ENCODE measurements around the gene WDR35.
"Not testable (repeated sequence)": the region's sequence is repeated elsewhere in the genome, so short reads cannot be mapped to it uniquely, and the experiment has no call there.

Gene WDR35

DNA sequence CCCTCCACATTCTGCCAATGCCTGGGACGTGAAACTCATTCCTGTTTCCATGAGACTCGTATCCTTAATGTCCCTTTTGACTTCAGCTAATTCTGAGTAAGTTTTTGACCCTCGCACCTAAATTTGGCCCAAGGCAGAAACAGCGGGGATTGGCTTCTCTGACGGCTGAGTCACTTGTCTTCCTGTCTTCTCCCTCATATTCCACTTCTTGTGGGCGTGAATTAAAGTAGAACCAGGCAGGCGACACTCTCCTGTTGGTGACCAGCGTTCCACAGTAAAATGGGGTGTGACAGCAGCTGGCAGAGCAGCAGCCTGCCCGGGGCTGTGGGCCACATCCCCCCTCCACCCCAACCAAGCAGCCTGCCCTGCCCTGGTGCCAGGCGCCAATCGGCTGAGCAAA lies 103.6 kb downstream of the WDR35 start:
- DNase-seq (ENCODE audit: low spot score) = no peak
- H3K36me3 Mint-ChIP-seq (ENCODE audit: low read depth) = no peaks in the 10 kb centered on the region
- peaks cover 4% of the 10 kb centered on the region for H3K4me1 Mint-ChIP-seq (ENCODE audit: low read depth)
- H3K4me3 Mint-ChIP-seq = no peak overlapping the region
- H3K27ac Mint-ChIP-seq = no peak overlapping the region
- H3K9me3 Mint-ChIP-seq = no peaks in the 10 kb centered on the region
- no peaks in the 10 kb centered on the region for H3K27me3 Mint-ChIP-seq (ENCODE audit: low read depth)

DNA sequence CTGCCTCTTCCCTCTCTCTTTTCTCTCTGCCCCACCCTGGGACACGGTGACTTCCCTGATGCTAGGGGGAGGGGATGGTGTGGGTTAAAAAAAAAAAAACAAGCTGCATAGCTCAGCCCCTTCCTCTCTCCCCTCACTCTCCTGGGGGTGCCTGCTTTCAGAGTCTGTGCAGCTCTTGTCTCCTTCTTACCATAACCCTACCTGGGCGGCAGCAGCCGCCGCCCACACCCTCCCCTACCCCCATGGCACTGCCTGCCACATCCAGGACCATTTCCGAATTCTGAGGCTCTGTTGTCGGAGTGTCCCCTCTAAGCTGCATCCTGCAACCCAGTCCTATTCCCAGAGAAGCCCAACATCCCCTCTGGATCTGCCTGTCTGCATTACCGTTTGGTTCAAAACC lies 104.1 kb downstream of the WDR35 start:
- no peak for DNase-seq (ENCODE audit: low spot score)
- no peak overlapping the region for H3K4me3 Mint-ChIP-seq
- peaks cover 4% of the 10 kb centered on the region for H3K4me1 Mint-ChIP-seq (ENCODE audit: low read depth)
- H3K27ac Mint-ChIP-seq = no peak overlapping the region
- H3K36me3 Mint-ChIP-seq (ENCODE audit: low read depth) = no peaks in the 10 kb centered on the region
- no peaks in the 10 kb centered on the region for H3K27me3 Mint-ChIP-seq (ENCODE audit: low read depth)
- no peaks in the 10 kb centered on the region for H3K9me3 Mint-ChIP-seq

DNA sequence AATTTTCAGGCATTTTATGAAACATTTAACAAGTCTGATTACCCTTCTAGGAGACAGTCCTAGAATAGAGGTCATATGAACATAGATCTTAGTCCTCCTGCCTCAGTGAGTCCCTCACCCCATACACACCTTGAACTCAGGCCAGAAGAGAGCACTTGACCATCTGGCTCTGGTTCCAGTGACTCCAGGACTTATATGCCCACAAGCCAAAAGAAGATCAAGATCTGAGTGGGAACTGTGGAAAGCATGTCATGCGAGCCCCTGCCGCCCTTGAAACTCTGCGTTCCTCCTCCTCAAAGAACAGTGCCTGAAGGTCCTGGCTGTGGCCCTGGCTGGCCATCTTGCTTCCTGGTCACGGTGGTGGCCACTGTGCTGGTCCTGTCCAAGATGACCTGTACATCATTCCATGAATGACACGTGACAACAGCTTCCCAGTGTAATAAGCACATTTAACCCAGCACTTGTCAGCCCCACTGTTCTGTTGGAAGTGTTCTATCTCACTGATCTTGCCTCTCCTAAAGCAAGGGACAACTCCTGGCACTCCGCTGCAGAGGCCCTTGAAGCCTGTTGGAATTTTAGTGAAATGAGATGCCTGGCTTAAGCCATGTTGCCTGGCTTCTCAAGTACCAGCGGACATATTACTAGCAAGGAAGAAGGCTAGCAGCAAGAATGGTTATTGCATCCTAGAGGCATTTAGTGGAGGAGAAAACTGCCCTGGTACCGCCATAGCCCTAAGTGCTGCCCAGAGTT lies 105.8 kb downstream of the WDR35 start:
- Mint-ChIP-seq H3K36me3 (ENCODE audit: low read depth) (no peaks in the 10 kb centered on the region), H3K27me3 (ENCODE audit: low read depth) (no peaks in the 10 kb centered on the region), H3K4me1 (ENCODE audit: low read depth) (no peaks in the 10 kb centered on the region), H3K4me3 (no peak overlapping the region), H3K27ac (no peak overlapping the region), H3K9me3 (no peaks in the 10 kb centered on the region)
- no peak for DNase-seq (ENCODE audit: low spot score)

DNA sequence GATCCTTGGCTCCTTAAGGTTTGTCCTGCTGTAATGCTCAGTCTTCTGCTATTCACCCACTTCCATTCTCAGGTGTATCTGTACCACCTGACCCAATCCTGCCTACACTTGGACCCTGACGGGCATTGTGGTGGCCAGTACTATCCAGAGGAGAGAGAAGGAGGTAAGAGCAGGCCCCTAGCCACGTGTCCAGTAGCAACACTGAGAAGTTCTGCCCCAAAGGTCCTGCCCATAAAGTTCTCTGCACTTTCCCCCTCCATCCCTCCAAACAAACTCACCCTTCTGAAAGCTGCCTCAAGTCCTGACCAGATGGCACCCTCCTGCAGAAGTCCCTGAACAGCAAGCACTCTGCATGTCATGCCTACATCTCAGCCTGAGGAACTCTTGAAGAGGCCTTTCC lies 106.4 kb downstream of the WDR35 start:
- Mint-ChIP-seq H3K27ac (no peak overlapping the region), H3K4me1 (ENCODE audit: low read depth) (no peaks in the 10 kb centered on the region), H3K36me3 (ENCODE audit: low read depth) (no peaks in the 10 kb centered on the region), H3K9me3 (no peaks in the 10 kb centered on the region), H3K4me3 (no peak overlapping the region), H3K27me3 (ENCODE audit: low read depth) (no peaks in the 10 kb centered on the region)
- DNase-seq (ENCODE audit: low spot score) = no peak

DNA sequence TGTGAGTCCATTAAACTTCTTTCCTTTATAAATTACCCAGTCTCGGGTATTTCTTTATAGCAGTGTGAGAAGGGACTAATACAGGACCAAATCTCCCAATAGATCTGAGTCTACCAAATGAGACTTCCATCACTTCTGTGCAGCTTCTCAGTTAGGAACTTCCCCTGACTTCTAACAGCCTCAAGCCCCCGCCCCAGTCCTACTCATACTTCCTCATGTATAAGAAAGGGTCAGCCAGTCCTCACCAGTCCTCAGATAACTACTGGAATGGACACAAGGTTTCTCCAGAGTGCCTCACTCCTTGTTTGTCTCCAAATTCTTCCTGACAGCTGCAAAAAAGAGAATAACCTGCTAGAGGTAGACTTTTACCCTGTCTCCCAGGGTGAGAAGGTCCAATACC lies 107.6 kb downstream of the WDR35 start:
- no peak for DNase-seq (ENCODE audit: low spot score)
- no peaks in the 10 kb centered on the region for H3K9me3 Mint-ChIP-seq
- no peak overlapping the region for H3K4me3 Mint-ChIP-seq
- H3K36me3 Mint-ChIP-seq (ENCODE audit: low read depth) = no peaks in the 10 kb centered on the region
- no peaks in the 10 kb centered on the region for H3K27me3 Mint-ChIP-seq (ENCODE audit: low read depth)
- no peaks in the 10 kb centered on the region for H3K4me1 Mint-ChIP-seq (ENCODE audit: low read depth)
- H3K27ac Mint-ChIP-seq = no peak overlapping the region

DNA sequence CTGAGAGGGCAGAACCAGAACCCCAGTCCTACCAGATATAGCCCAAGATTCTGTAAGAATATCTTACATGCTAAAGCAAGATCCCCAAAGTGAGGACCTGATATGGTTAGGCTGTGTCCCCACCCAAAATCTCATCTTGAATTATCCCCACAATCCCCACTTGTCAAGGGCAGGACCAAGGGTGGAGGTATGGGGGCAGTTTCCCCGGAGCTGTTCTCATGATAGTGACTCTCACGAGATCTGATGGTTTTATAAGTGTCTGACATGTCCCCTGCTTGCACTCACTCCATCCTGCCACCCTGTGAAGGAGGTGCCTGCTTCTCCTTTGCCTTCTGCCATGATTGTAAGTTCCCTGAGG lies 108.0 kb downstream of the WDR35 start:
- H3K27ac Mint-ChIP-seq = no peak overlapping the region
- DNase-seq (ENCODE audit: low spot score) = no peak
- H3K36me3 Mint-ChIP-seq (ENCODE audit: low read depth) = no peaks in the 10 kb centered on the region
- no peaks in the 10 kb centered on the region for H3K4me1 Mint-ChIP-seq (ENCODE audit: low read depth)
- H3K27me3 Mint-ChIP-seq (ENCODE audit: low read depth) = no peaks in the 10 kb centered on the region
- no peak overlapping the region for H3K4me3 Mint-ChIP-seq
- H3K9me3 Mint-ChIP-seq = no peaks in the 10 kb centered on the region

DNA sequence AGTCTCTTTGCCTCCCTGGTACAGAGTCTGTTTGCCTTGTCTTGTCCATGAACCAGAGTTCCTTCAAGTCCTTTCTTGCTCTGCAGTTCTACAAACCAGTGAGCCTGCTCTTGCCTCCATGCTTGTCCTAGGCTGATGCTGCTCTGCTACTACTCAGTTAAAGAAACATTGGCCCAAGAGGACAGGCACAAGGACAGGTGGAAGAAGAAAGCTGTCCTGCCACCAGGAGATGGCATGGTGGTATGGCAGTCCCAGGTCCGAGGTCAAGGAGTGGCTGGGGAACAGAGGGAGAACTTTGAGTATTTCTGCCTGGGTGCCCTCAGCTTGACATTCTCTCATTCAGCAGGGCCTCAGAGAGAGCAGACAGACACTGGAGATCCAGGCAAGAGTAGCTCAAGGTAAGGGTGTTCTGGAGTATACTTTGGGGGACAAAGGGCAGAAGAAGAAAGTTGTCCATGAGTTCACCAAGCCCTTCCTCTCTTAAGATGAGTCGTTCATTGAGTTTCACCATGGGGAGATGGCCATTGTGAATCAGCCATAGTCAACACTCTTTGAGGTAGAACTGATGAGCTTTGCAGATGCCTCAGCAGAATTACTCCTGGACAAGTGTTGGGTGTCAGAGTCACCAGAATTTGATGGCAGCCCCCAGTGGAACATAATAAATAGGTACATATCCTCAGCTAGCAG lies 108.5 kb downstream of the WDR35 start:
- H3K27ac Mint-ChIP-seq = no peak overlapping the region
- no peaks in the 10 kb centered on the region for H3K36me3 Mint-ChIP-seq (ENCODE audit: low read depth)
- no peak for DNase-seq (ENCODE audit: low spot score)
- H3K4me3 Mint-ChIP-seq = no peak overlapping the region
- no peaks in the 10 kb centered on the region for H3K9me3 Mint-ChIP-seq
- no peaks in the 10 kb centered on the region for H3K27me3 Mint-ChIP-seq (ENCODE audit: low read depth)
- H3K4me1 Mint-ChIP-seq (ENCODE audit: low read depth) = no peaks in the 10 kb centered on the region

DNA sequence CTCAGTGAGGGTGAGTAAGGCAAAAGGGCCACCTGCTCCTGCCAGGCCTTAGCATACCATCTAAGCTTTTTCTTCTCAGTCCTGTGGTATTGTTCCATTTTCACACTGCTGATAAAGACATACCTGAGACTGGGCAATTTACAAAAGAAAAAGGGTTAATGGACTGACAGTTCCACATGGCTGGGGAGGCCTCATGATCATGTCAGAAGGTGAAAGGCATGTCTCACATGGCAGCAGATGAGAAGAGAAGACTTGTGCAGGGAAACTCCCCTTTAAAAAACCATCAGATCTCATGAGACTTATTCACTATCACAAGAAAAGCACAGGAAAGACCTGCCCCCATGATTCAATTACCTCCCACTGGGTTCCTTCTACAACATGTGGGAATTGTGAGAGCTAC lies 109.7 kb downstream of the WDR35 start:
- H3K27me3 Mint-ChIP-seq (ENCODE audit: low read depth); H3K4me1 Mint-ChIP-seq (ENCODE audit: low read depth); H3K36me3 Mint-ChIP-seq (ENCODE audit: low read depth); H3K9me3 Mint-ChIP-seq; DNase-seq (ENCODE audit: low spot score); H3K27ac Mint-ChIP-seq; H3K4me3 Mint-ChIP-seq: not testable (repeated sequence)

DNA sequence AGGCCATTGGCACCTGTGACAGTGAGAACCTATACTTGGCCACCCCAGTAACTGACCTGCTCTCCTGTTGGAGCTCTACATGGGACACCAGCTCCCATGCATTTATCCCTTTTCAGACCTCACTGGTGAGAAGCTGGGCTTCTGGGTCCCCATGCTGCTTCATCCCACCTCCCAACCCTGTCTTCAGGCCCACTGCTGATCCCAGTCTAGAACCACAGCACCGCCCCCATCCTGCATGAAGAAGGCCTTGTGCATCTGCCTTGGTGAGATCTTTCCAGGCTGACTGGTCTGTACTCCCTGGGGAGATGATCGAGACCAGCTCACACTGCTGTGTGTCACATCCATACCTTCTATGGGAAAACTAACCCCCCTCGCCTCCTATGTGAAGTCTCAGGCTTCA lies 110.8 kb downstream of the WDR35 start:
- H3K4me1 Mint-ChIP-seq (ENCODE audit: low read depth) = no peaks in the 10 kb centered on the region
- no peak overlapping the region for H3K27ac Mint-ChIP-seq
- no peaks in the 10 kb centered on the region for H3K27me3 Mint-ChIP-seq (ENCODE audit: low read depth)
- H3K36me3 Mint-ChIP-seq (ENCODE audit: low read depth) = no peaks in the 10 kb centered on the region
- no peak overlapping the region for H3K4me3 Mint-ChIP-seq
- H3K9me3 Mint-ChIP-seq = no peaks in the 10 kb centered on the region
- DNase-seq (ENCODE audit: low spot score) = no peak

DNA sequence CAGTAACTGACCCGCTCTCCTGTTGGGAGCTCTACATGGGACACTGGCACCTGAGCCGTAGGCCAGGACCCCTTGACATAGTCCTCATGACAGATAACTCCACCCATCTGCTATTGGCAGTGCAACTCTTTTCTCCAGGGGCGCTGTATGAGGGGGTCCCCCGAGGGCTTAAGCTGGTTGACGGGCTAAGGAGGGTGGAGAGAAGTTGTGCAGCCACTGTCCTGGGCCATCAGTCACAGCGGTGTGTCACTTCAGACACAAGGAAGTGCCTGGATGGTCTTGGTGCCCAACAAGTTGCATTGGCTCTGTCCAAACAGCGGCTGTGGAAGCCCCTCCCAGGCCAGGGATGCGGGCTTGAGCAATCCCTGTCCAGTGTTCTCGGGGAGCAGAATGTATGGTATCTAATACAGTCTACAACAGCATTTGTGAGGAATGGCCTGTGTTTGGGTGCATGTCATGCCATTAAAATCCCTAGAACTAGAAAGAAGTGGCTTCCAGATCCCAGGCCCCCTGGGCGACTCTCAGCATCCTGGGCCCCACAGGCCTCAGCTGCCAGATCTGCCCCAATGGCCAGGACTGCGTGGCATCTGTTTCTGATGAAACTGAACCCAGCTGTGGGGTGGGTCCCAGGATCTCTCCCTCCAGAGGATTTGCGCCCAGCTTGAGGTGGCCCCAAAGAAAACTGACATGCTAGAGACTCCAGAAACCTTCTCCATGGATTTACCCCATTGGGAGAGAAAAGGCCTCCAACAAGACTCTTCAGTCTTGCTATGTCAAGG lies 111.4 kb downstream of the WDR35 start:
- Mint-ChIP-seq H3K36me3 (ENCODE audit: low read depth) (no peaks in the 10 kb centered on the region), H3K9me3 (no peaks in the 10 kb centered on the region), H3K4me1 (ENCODE audit: low read depth) (no peaks in the 10 kb centered on the region), H3K27me3 (ENCODE audit: low read depth) (no peaks in the 10 kb centered on the region), H3K27ac (no peak overlapping the region), H3K4me3 (no peak overlapping the region)
- no peak for DNase-seq (ENCODE audit: low spot score)

DNA sequence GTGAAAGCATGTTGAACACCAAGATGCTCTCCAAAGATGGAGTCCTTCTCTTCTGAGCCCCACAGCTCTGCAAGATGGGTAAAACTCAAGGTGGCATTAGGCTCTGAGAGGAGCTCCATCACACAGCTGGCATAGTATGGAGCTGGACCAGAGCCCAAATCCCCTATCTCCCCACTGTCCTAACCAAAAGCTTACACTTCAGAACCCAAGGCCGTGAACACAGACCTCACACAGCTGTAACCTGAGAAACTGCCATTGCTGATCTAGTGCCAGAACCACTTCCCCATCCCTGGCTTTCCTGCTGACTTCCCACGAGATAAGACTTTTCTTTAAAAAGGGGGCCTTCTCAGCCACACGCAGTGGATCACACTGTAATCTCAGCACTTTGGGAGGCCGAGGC lies 113.2 kb downstream of the WDR35 start:
- Mint-ChIP-seq H3K9me3 (no peaks in the 10 kb centered on the region), H3K27me3 (ENCODE audit: low read depth) (no peaks in the 10 kb centered on the region), H3K36me3 (ENCODE audit: low read depth) (peaks cover 4% of the 10 kb centered on the region), H3K27ac (no peak overlapping the region), H3K4me1 (ENCODE audit: low read depth) (no peaks in the 10 kb centered on the region), H3K4me3 (no peak overlapping the region)
- no peak for DNase-seq (ENCODE audit: low spot score)

DNA sequence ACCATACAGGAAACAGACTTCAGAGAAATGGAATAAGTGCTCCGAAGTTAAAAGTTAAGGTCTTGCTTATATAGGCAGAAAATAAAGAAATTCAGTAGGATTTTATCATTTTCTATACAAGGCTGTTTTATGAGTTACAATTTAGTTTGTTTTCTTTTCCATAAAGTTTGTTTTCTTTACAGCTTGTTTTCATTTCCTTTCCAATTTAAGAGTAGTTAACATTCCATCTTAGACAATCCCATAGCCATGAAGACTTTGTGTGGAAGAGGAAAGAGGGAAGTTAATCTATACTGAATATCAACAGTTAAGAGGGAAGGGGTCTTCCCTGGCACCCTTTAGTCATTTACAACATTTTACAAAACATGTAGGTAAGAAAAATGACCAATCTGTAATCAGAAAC lies 114.6 kb downstream of the WDR35 start:
- no peaks in the 10 kb centered on the region for H3K4me1 Mint-ChIP-seq (ENCODE audit: low read depth)
- peaks cover 6% of the 10 kb centered on the region for H3K36me3 Mint-ChIP-seq (ENCODE audit: low read depth)
- H3K27ac Mint-ChIP-seq = no peak overlapping the region
- H3K27me3 Mint-ChIP-seq (ENCODE audit: low read depth) = no peaks in the 10 kb centered on the region
- H3K4me3 Mint-ChIP-seq = no peak overlapping the region
- no peak for DNase-seq (ENCODE audit: low spot score)
- H3K9me3 Mint-ChIP-seq = no peaks in the 10 kb centered on the region

DNA sequence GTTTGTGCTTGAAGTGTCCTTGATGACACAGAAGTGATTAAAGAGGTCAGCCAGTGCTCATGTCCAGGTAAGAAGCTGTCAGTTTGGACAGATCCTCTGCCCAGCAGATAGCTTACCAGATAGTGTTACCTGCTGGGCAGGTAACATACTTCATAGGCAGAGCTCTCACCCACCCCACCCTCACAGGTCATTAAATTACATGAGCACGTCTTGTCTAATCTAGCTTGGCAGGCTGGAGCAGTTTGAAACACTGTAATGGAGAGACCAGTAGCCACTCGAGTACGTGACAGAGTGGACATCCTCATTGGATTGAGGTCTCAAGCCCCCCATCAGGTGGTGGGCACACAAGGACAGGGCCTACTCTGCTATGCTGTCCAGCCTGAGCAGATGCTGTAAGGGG lies 115.2 kb downstream of the WDR35 start:
- H3K4me3 Mint-ChIP-seq = no peak overlapping the region
- DNase-seq (ENCODE audit: low spot score) = no peak
- H3K27me3 Mint-ChIP-seq (ENCODE audit: low read depth) = no peaks in the 10 kb centered on the region
- peaks cover 7% of the 10 kb centered on the region for H3K36me3 Mint-ChIP-seq (ENCODE audit: low read depth)
- peaks cover 5% of the 10 kb centered on the region for H3K4me1 Mint-ChIP-seq (ENCODE audit: low read depth)
- no peaks in the 10 kb centered on the region for H3K9me3 Mint-ChIP-seq
- H3K27ac Mint-ChIP-seq = no peak overlapping the region

DNA sequence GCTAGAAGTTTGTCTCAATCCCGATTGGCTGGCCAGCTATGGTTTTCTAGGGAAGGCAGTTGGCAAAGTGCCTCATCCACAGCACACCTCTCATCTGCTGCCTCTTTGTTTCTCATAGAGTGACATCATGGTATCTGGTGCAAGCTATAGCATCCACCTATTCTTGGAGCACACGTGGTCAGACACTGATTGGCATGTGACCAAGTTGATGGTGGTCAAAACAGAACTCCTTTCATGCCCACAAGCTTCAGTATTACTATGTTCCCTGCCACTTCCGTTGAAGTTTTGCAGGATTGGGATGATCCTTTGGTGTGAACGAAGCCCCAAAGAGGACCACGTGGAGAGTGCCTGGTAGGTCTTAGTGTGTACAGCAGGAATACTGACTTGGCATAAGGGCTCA lies 116.9 kb downstream of the WDR35 start:
- Mint-ChIP-seq H3K27ac (no peak overlapping the region), H3K4me1 (ENCODE audit: low read depth) (peaks cover 14% of the 10 kb centered on the region), H3K36me3 (ENCODE audit: low read depth) (peaks cover 7% of the 10 kb centered on the region), H3K27me3 (ENCODE audit: low read depth) (peaks cover 2% of the 10 kb centered on the region), H3K4me3 (no peak overlapping the region), H3K9me3 (no peaks in the 10 kb centered on the region)
- no peak for DNase-seq (ENCODE audit: low spot score)

Data from T-helper 2 cell treated with Interferon-gamma antibody and Interleukin-4, amounts not matched to agents 5 μg/mL and 100 μg/mL, for 36 hours (primary cell).